Activated T-cell treated with anti-CD3 and anti-CD28 coated beads, Interleukin-2, amount 50 U/mL, for 72 hours (primary cell): Measurements from ENCODE around the gene ZNF311. TPM values are rescaled to one million over a fixed set of nuclear protein-coding genes. Genes with fewer than 3 reads are reported as not detected.
"Not testable (repeated sequence)": the region's sequence is repeated elsewhere in the genome, so short reads cannot be mapped to it uniquely, and the experiment has no call there.

Source experiments
- ATAC-seq, 2 donors: fragments of 150-1000 bp; cut with Tn5 transposase; replicated peaks in 1 of 2; 2 replicates each; pipeline ENCODE4 v1.10.0; 2021; ENCODE audit warnings: moderate library complexity in 2 of 2, mild to moderate bottlenecking in 1 of 2
- DNase-seq, 2 donors: peaks; one replicate each; pipeline ENCODE4 v3.0.0; 2021 to 2022; ENCODE audit warnings: mixed read lengths in 1 of 2
- H3K27ac Mint-ChIP-seq: one replicate; pipeline ENCODE4 v1.8.0; 2022; ENCODE audit warnings: mild to moderate bottlenecking, moderate library complexity, mixed read lengths
- H3K27me3 Mint-ChIP-seq: one replicate; pipeline ENCODE4 v1.8.0; 2022; ENCODE audit warnings: low read depth, mixed read lengths
- H3K36me3 Mint-ChIP-seq, 2 donors: one replicate each; pipeline ENCODE4 v1.8.0; 2022; ENCODE audit warnings: mixed read lengths in 2 of 2, mild to moderate bottlenecking in 1 of 2; ENCODE audit not compliant: insufficient read depth in 2 of 2
- H3K4me1 Mint-ChIP-seq: one replicate; pipeline ENCODE4 v1.8.0; 2022; ENCODE audit warnings: low read depth, mixed read lengths
- H3K4me3 Mint-ChIP-seq, 2 donors: one replicate each; pipeline ENCODE4 v1.8.0; 2022; ENCODE audit warnings: mild to moderate bottlenecking in 2 of 2, mixed read lengths in 2 of 2, moderate library complexity in 2 of 2
- H3K9me3 Mint-ChIP-seq, 2 donors: one replicate each; pipeline ENCODE4 v1.8.0; 2022; ENCODE audit warnings: mixed read lengths in 2 of 2
- total RNA-seq, 2 donors: library from RNA; stranded (reverse); gene quantifications; one replicate each; pipeline ENCODE4 v1.2.3, GENCODE V29; 2022

The ZNF311 gene
- total RNA-seq, 2 donors from 2014 or later = 1.6 to 2.1 TPM

GRCh38 chr6:28980137-28980851 lies 24.8 kb downstream of the ZNF311 start:
- Mint-ChIP-seq H3K9me3 (no peaks in the 10 kb centered on the region), H3K27ac (no peak overlapping the region), H3K4me3 (peak overlapping the region; percentile 85 to 99), H3K36me3 (peaks cover 2 to 4% of the 10 kb centered on the region in 2 donors), H3K27me3 (peaks cover 59% of the 10 kb centered on the region), H3K4me1 (peaks cover 74% of the 10 kb centered on the region)
- DNase-seq (no peak), ATAC-seq (no peak)

GRCh38 chr6:28979679-28980078 lies 25.4 kb downstream of the ZNF311 start:
- Mint-ChIP-seq H3K36me3 (peaks cover 2 to 4% of the 10 kb centered on the region in 2 donors), H3K27me3 (peaks cover 55% of the 10 kb centered on the region), H3K4me1 (peaks cover 72% of the 10 kb centered on the region), H3K4me3 (peak overlapping the region in 1 of 2 donors; percentile 99), H3K9me3 (no peaks in the 10 kb centered on the region), H3K27ac (no peak overlapping the region)
- ATAC-seq (no peak), DNase-seq (no peak)

GRCh38 chr6:28978959-28979561 lies 26.1 kb downstream of the ZNF311 start:
- H3K27ac Mint-ChIP-seq = no peak overlapping the region
- H3K4me1 Mint-ChIP-seq = peaks cover 71% of the 10 kb centered on the region
- H3K27me3 Mint-ChIP-seq = peaks cover 53% of the 10 kb centered on the region
- H3K36me3 Mint-ChIP-seq = peaks cover 2 to 4% of the 10 kb centered on the region in 2 donors
- DNase-seq (no peak), ATAC-seq (no peak)
- no peaks in the 10 kb centered on the region for H3K9me3 Mint-ChIP-seq
- H3K4me3 Mint-ChIP-seq = no peak overlapping the region

- DNase-seq (no peak), ATAC-seq (no peak)
- H3K9me3 Mint-ChIP-seq = no peaks in the 10 kb centered on the region
- no peak overlapping the region for H3K27ac Mint-ChIP-seq
- peaks cover 44% of the 10 kb centered on the region for H3K27me3 Mint-ChIP-seq
- peaks cover 2 to 4% of the 10 kb centered on the region in 2 donors for H3K36me3 Mint-ChIP-seq
- peak overlapping the region; percentile 77 to 81 for H3K4me3 Mint-ChIP-seq
- peaks cover 61% of the 10 kb centered on the region for H3K4me1 Mint-ChIP-seq
Observed at GRCh38 chr6:28978133-28978491, 27.0 kb downstream of the ZNF311 start.

GRCh38 chr6:28977341-28978132 lies 27.6 kb downstream of the ZNF311 start:
- DNase-seq (peak in 1 of 2 donors; percentile 33), ATAC-seq (peak in 1 of 2 donors; percentile 28)
- Mint-ChIP-seq H3K36me3 (peaks cover 2 to 4% of the 10 kb centered on the region in 2 donors), H3K9me3 (no peaks in the 10 kb centered on the region), H3K27me3 (peaks cover 44% of the 10 kb centered on the region), H3K4me3 (peak overlapping the region; percentile 77 to 81), H3K27ac (no peak overlapping the region), H3K4me1 (peaks cover 55% of the 10 kb centered on the region)

GRCh38 chr6:28976677-28977076 lies 28.4 kb downstream of the ZNF311 start:
- Mint-ChIP-seq H3K27ac (peak overlapping the region; percentile 90), H3K4me1 (peaks cover 48% of the 10 kb centered on the region), H3K9me3 (no peaks in the 10 kb centered on the region), H3K27me3 (peaks cover 44% of the 10 kb centered on the region), H3K4me3 (peak overlapping the region; percentile 77 to 81), H3K36me3 (peaks cover 0 to 4% of the 10 kb centered on the region in 2 donors)
- ATAC-seq = no peak
- DNase-seq = no peak

- ATAC-seq (no peak), DNase-seq (no peak)
- Mint-ChIP-seq H3K4me3 (no peak overlapping the region), H3K9me3 (no peaks in the 10 kb centered on the region), H3K36me3 (peaks cover 0 to 2% of the 10 kb centered on the region in 2 donors), H3K27ac (no peak overlapping the region), H3K4me1 (peaks cover 31% of the 10 kb centered on the region), H3K27me3 (peaks cover 31% of the 10 kb centered on the region)
Observed at GRCh38 chr6:28974505-28974904, 30.6 kb downstream of the ZNF311 start.

GRCh38 chr6:28970056-28970455 lies 35.1 kb downstream of the ZNF311 start:
- H3K9me3 Mint-ChIP-seq, DNase-seq, ATAC-seq, H3K4me3 Mint-ChIP-seq, H3K27ac Mint-ChIP-seq, H3K36me3 Mint-ChIP-seq, H3K4me1 Mint-ChIP-seq: not testable (repeated sequence)
- peaks cover 22% of the 10 kb centered on the region for H3K27me3 Mint-ChIP-seq

- Mint-ChIP-seq H3K36me3 (peaks cover 0 to 2% of the 10 kb centered on the region in 2 donors), H3K4me1 (no peaks in the 10 kb centered on the region), H3K27me3 (peaks cover 22% of the 10 kb centered on the region), H3K4me3 (no peak overlapping the region), H3K9me3 (peaks cover 1 to 7% of the 10 kb centered on the region in 2 donors), H3K27ac (no peak overlapping the region)
- DNase-seq (no peak), ATAC-seq (no peak)
Observed at GRCh38 chr6:28969129-28969528, 36.0 kb downstream of the ZNF311 start.

- peaks cover 0 to 2% of the 10 kb centered on the region in 2 donors for H3K36me3 Mint-ChIP-seq
- DNase-seq = no peak
- peaks cover 22% of the 10 kb centered on the region for H3K27me3 Mint-ChIP-seq
Observed at GRCh38 chr6:28968476-28968875, 36.6 kb downstream of the ZNF311 start.

GRCh38 chr6:28965706-28966105 lies 39.4 kb downstream of the ZNF311 start:
- Mint-ChIP-seq H3K27me3 (peaks cover 22% of the 10 kb centered on the region), H3K4me1 (no peaks in the 10 kb centered on the region), H3K27ac (no peak overlapping the region), H3K9me3 (peaks cover 1 to 7% of the 10 kb centered on the region in 2 donors), H3K4me3 (no peak overlapping the region), H3K36me3 (peaks cover 0 to 2% of the 10 kb centered on the region in 2 donors)
- DNase-seq (no peak), ATAC-seq (no peak)

More at GRCh38 chr6:28968476-28968875, 36.6 kb downstream of the ZNF311 start:
- peaks cover 1 to 7% of the 10 kb centered on the region in 2 donors for H3K9me3 Mint-ChIP-seq
- H3K4me1 Mint-ChIP-seq = no peaks in the 10 kb centered on the region
- ATAC-seq = no peak
- H3K4me3 Mint-ChIP-seq = no peak overlapping the region
- no peak overlapping the region for H3K27ac Mint-ChIP-seq

- Mint-ChIP-seq H3K36me3 (no peaks in the 10 kb centered on the region), H3K27ac (no peak overlapping the region), H3K27me3 (peaks cover 26% of the 10 kb centered on the region), H3K9me3 (peaks cover 0 to 1% of the 10 kb centered on the region in 2 donors), H3K4me3 (no peak overlapping the region), H3K4me1 (no peaks in the 10 kb centered on the region)
- no peak for ATAC-seq
- DNase-seq = no peak
Observed at GRCh38 chr6:28960846-28961500, 44.1 kb downstream of the ZNF311 start.
